ENCODE results near the gene OPALIN. TPM values are rescaled to one million over a fixed set of nuclear protein-coding genes. Genes with fewer than 3 reads are reported as not detected.

Gene OPALIN
- total and polyA plus RNA-seq, 10 of the 15 experiments (the other 5 are each of a cell fraction or from before 2014, with no cell fraction given), result not detected

GRCh38 chr10:96341219-96342182 lies 17.3 kb downstream of the OPALIN start (continued):
- TF ChIP-seq CHD2 (IDR thresholded peaks at IDR 0.05; ENCODE audit: borderline replicate concordance, low read depth, low read length), result no peak
- TF ChIP-seq, protein P1, sequence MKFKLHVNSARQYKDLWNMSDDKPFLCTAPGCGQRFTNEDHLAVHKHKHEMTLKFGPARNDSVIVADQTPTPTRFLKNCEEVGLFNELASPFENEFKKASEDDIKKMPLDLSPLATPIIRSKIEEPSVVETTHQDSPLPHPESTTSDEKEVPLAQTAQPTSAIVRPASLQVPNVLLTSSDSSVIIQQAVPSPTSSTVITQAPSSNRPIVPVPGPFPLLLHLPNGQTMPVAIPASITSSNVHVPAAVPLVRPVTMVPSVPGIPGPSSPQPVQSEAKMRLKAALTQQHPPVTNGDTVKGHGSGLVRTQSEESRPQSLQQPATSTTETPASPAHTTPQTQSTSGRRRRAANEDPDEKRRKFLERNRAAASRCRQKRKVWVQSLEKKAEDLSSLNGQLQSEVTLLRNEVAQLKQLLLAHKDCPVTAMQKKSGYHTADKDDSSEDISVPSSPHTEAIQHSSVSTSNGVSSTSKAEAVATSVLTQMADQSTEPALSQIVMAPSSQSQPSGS (IDR thresholded peaks at IDR 0.05; ENCODE audit: low read length), result peak; percentile 61; the same call in 1 of the 2 replicates
- TF ChIP-seq USF1 (IDR thresholded peaks at IDR 0.05; ENCODE audit: borderline replicate concordance, extremely low read length, insufficient read depth, low read depth, low read length), result no peak
- peak; percentile 92 for TF ChIP-seq JUNB (IDR thresholded peaks at IDR 0.05)
- TF ChIP-seq, protein P2, sequence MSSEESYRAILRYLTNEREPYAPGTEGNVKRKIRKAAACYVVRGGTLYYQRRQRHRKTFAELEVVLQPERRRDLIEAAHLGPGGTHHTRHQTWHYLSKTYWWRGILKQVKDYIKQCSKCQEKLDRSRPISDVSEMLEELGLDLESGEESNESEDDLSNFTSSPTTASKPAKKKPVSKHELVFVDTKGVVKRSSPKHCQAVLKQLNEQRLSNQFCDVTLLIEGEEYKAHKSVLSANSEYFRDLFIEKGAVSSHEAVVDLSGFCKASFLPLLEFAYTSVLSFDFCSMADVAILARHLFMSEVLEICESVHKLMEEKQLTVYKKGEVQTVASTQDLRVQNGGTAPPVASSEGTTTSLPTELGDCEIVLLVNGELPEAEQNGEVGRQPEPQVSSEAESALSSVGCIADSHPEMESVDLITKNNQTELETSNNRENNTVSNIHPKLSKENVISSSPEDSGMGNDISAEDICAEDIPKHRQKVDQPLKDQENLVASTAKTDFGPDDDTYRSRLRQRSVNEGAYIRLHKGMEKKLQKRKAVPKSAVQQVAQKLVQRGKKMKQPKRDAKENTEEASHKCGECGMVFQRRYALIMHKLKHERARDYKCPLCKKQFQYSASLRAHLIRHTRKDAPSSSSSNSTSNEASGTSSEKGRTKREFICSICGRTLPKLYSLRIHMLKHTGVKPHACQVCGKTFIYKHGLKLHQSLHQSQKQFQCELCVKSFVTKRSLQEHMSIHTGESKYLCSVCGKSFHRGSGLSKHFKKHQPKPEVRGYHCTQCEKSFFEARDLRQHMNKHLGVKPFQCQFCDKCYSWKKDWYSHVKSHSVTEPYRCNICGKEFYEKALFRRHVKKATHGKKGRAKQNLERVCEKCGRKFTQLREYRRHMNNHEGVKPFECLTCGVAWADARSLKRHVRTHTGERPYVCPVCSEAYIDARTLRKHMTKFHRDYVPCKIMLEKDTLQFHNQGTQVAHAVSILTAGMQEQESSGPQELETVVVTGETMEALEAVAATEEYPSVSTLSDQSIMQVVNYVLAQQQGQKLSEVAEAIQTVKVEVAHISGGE (CRISPR knock-in tag; IDR thresholded peaks at IDR 0.05), result no peak
- TF ChIP-seq IRF4 (IDR thresholded peaks at IDR 0.05; ENCODE audit: low read depth, low read length), result peak; percentile 70; the same call in 1 of the 2 replicates
- TF ChIP-seq WRNIP1 (IDR thresholded peaks at IDR 0.05; ENCODE audit: borderline replicate concordance, low read depth, low read length), result no peak
- no peak for TF ChIP-seq PAX8 (IDR thresholded peaks at IDR 0.05)
- peak; percentile 75 for TF ChIP-seq RUNX3 (IDR thresholded peaks at IDR 0.05; ENCODE audit: low read length)
- 0 out of 2 replicates have a peak, but pooled peaks have one; percentile 27 for TF ChIP-seq ZNF24 (IDR thresholded peaks at IDR 0.05)
- TF ChIP-seq NFIC (IDR thresholded peaks at IDR 0.05; ENCODE audit: low read depth, low read length), result peak; percentile 74
- TF ChIP-seq CREM (IDR thresholded peaks at IDR 0.05; ENCODE audit: low read depth), result peak; percentile 15; the same call in 1 of the 2 replicates
- TF ChIP-seq, protein P3, sequence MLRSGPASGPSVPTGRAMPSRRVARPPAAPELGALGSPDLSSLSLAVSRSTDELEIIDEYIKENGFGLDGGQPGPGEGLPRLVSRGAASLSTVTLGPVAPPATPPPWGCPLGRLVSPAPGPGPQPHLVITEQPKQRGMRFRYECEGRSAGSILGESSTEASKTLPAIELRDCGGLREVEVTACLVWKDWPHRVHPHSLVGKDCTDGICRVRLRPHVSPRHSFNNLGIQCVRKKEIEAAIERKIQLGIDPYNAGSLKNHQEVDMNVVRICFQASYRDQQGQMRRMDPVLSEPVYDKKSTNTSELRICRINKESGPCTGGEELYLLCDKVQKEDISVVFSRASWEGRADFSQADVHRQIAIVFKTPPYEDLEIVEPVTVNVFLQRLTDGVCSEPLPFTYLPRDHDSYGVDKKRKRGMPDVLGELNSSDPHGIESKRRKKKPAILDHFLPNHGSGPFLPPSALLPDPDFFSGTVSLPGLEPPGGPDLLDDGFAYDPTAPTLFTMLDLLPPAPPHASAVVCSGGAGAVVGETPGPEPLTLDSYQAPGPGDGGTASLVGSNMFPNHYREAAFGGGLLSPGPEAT (IDR thresholded peaks at IDR 0.05; ENCODE audit: low read depth), result no peak
- TF ChIP-seq, protein P4, sequence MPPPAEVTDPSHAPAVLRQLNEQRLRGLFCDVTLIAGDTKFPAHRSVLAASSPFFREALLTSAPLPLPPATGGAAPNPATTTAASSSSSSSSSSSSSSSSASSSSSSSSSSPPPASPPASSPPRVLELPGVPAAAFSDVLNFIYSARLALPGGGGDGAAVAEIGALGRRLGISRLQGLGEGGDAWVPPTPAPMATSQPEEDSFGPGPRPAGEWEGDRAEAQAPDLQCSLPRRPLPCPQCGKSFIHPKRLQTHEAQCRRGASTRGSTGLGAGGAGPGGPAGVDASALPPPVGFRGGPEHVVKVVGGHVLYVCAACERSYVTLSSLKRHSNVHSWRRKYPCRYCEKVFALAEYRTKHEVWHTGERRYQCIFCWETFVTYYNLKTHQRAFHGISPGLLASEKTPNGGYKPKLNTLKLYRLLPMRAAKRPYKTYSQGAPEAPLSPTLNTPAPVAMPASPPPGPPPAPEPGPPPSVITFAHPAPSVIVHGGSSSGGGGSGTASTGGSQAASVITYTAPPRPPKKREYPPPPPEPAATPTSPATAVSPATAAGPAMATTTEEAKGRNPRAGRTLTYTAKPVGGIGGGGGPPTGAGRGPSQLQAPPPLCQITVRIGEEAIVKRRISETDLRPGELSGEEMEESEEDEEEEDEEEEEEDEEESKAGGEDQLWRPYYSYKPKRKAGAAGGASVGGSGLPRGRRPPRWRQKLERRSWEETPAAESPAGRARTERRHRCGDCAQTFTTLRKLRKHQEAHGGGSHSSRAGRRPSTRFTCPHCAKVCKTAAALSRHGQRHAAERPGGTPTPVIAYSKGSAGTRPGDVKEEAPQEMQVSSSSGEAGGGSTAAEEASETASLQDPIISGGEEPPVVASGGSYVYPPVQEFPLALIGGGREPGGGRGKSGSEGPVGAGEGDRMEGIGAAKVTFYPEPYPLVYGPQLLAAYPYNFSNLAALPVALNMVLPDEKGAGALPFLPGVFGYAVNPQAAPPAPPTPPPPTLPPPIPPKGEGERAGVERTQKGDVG (CRISPR knock-in tag; IDR thresholded peaks at IDR 0.05), result no peak
- TF ChIP-seq BCL3 (IDR thresholded peaks at IDR 0.05; ENCODE audit: borderline replicate concordance, insufficient read depth, low read depth, low read length, poor library complexity, severe bottlenecking), result peak; percentile 69
- no peak for TF ChIP-seq STAT1 (conservative IDR thresholded peaks at IDR 0.05)

Data from GM12878 (cell line).